Activated T-helper 17 cell treated with anti-CD3 and anti-CD28 coated beads, Interleukin-2, amount 50 U/mL, for 72 hours (primary cell): ENCODE results near the gene SET. TPM values are rescaled to one million over a fixed set of nuclear protein-coding genes. Genes with fewer than 3 reads are reported as not detected.

ENCODE experiments used
- ATAC-seq: fragments of 150-1000 bp; cut with Tn5 transposase; replicated peaks from 2 replicates; pipeline ENCODE4 v1.10.0; 2021; ENCODE audit warnings: mild to moderate bottlenecking, moderate library complexity
- H3K27ac Mint-ChIP-seq: one replicate; pipeline ENCODE4 v1.8.0; 2022; ENCODE audit warnings: mixed read lengths
- H3K27me3 Mint-ChIP-seq: one replicate; pipeline ENCODE4 v1.8.0; 2022; ENCODE audit warnings: mixed read lengths
- H3K36me3 Mint-ChIP-seq: one replicate; pipeline ENCODE4 v1.8.0; 2022; ENCODE audit warnings: low read depth, mild to moderate bottlenecking, mixed read lengths
- H3K4me1 Mint-ChIP-seq: one replicate; pipeline ENCODE4 v1.8.0; 2022; ENCODE audit warnings: mixed read lengths
- H3K4me3 Mint-ChIP-seq: one replicate; pipeline ENCODE4 v1.8.0; 2022; ENCODE audit warnings: mild to moderate bottlenecking, mixed read lengths
- H3K9me3 Mint-ChIP-seq: one replicate; pipeline ENCODE4 v1.8.0; 2022; ENCODE audit warnings: mixed read lengths
- total RNA-seq, 2 donors: library from RNA; stranded (reverse); gene quantifications; one replicate each; pipeline ENCODE4 v1.2.3, GENCODE V29; 2022

SET gene
- total RNA-seq, 2 donors from 2014 or later = 301 to 598 TPM

GRCh38 chr9:128701227-128701854 is 12.3 kb downstream of the SET start:
- no peak for ATAC-seq
- H3K27ac Mint-ChIP-seq = no peak overlapping the region
- H3K27me3 Mint-ChIP-seq = no peaks in the 10 kb centered on the region
- no peaks in the 10 kb centered on the region for H3K9me3 Mint-ChIP-seq
- peaks cover 9% of the 10 kb centered on the region for H3K36me3 Mint-ChIP-seq
- no peaks in the 10 kb centered on the region for H3K4me1 Mint-ChIP-seq
- peak overlapping the region; percentile 81 for H3K4me3 Mint-ChIP-seq

DNA sequence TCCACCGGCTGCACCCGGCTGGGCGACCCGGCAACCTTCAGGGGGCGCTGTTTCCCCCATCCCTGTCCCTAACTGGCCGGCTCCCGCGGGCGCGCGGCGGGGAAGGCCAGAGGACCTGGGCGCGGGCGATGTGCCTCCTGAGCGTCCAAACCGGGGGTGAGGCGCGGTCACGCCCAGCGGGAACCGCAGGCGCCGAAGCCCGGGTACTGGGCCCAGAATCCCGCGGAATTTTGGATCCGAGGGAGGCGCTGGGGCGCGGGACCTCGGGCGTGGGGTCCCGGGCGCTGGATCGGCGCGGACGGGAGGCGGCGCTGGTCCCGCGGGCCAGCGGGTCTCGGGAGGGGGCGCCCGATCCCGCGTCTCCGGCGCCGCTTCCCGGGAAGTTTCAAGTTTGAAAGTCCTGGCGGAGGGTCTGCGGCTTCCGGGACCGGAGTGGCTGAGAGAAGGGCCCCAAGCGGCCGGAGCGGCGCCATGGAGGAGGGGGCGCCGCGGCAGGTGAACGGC is 13.5 kb downstream of the SET start, which contains the start of gene PKN3:
Gene PKN3 (plus strand): TSS at position 59 of the 504 bp plus-strand sequence. CDS start 413 bp downstream, at position 472.
- peak within 1 kb of the TSS; percentile 81 for H3K4me3 Mint-ChIP-seq

GRCh38 chr9:128702949-128703615 is 14.1 kb downstream of the SET start:
- no peaks in the 10 kb centered on the region for H3K36me3 Mint-ChIP-seq
- H3K27me3 Mint-ChIP-seq = no peaks in the 10 kb centered on the region
- peak overlapping the region; percentile 76 for H3K4me3 Mint-ChIP-seq
- ATAC-seq = peak; percentile 45
- no peaks in the 10 kb centered on the region for H3K4me1 Mint-ChIP-seq
- H3K27ac Mint-ChIP-seq = no peak overlapping the region
- no peaks in the 10 kb centered on the region for H3K9me3 Mint-ChIP-seq

More for the DNA sequence above, 13.5 kb downstream of the SET start, which contains the start of gene PKN3:
- Mint-ChIP-seq H3K9me3 (no peaks in the 10 kb centered on the region), H3K4me1 (no peaks in the 10 kb centered on the region), H3K36me3 (no peaks in the 10 kb centered on the region), H3K27me3 (no peaks in the 10 kb centered on the region), H3K27ac (peak within 1 kb of the TSS; percentile 74)
- ATAC-seq = peak; percentile 93

GRCh38 chr9:128703616-128704355 is 14.8 kb downstream of the SET start:
- H3K9me3 Mint-ChIP-seq = no peaks in the 10 kb centered on the region
- H3K4me1 Mint-ChIP-seq = no peaks in the 10 kb centered on the region
- H3K4me3 Mint-ChIP-seq = peak overlapping the region; percentile 76
- no peaks in the 10 kb centered on the region for H3K27me3 Mint-ChIP-seq
- no peaks in the 10 kb centered on the region for H3K36me3 Mint-ChIP-seq
- H3K27ac Mint-ChIP-seq = no peak overlapping the region
- no peak for ATAC-seq

GRCh38 chr9:128704356-128704670 is 15.3 kb downstream of the SET start:
- no peaks in the 10 kb centered on the region for H3K27me3 Mint-ChIP-seq
- no peak for ATAC-seq
- H3K4me1 Mint-ChIP-seq = no peaks in the 10 kb centered on the region
- no peaks in the 10 kb centered on the region for H3K9me3 Mint-ChIP-seq
- H3K27ac Mint-ChIP-seq = no peak overlapping the region
- H3K4me3 Mint-ChIP-seq = peak overlapping the region; percentile 16
- no peaks in the 10 kb centered on the region for H3K36me3 Mint-ChIP-seq

DNA sequence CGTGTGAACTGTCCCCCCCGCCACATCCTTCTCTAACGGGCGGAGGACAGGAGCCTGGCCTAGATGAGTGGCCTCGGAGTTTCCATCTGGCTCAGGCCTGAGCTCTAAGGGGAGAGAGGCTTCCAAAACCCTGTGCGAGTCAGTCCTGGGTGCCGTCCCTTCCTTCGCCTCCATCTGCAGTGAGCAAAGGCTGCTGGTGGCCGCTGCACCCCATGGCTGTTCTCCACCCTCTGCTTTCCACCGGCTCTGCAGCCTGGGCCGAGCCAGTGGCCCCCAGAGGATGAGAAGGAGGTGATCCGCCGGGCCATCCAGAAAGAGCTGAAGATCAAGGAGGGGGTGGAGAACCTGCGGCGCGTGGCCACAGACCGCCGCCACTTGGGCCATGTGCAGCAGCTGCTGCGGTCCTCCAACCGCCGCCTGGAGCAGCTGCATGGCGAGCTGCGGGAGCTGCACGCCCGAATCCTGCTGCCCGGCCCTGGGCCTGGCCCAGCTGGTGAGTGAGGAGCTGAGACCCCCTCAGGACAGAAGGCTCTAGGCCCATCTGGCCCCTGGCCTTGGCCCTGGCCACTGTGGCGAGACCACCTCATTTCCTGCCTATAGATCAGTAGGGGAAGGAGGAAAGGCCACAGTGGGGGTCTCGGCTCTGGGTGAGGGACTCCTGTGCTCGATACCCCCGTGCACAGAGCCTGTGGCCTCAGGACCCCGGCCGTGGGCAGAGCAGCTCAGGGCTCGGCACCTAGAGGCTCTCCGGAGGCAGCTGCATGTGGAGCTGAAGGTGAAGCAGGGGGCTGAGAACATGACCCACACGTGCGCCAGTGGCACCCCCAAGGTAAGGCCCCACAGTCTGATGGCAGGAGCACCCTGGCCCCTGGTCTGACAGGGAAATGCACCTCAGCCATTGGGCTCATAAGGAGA is 16.3 kb downstream of the SET start:
- Mint-ChIP-seq H3K4me3 (no peak overlapping the region), H3K27ac (no peak overlapping the region), H3K4me1 (no peaks in the 10 kb centered on the region), H3K27me3 (no peaks in the 10 kb centered on the region), H3K36me3 (no peaks in the 10 kb centered on the region), H3K9me3 (no peaks in the 10 kb centered on the region)
- ATAC-seq = no peak

DNA sequence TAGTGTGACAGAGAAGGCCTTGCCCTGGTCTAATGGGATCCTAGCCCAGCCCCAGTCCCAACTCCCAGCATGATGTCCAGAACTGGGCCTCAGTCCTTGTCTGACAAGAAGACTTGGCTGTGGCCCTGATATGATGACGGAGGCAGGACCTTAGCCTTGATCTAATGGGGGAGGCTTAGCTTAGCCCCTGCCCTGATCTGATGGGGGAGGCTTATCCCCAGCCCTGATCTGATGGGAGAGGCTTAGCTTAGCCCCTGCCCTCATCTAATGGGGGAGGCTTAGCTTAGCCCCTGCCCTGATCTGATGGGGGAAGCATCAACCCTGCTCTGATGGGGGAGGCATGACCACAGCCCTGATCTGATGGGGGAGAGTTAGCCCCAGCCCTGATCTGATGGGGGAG is 17.0 kb downstream of the SET start:
- ATAC-seq = no peak
- H3K27me3 Mint-ChIP-seq = no peaks in the 10 kb centered on the region
- H3K36me3 Mint-ChIP-seq = no peaks in the 10 kb centered on the region
- H3K27ac Mint-ChIP-seq = peak overlapping the region; percentile 25
- H3K9me3 Mint-ChIP-seq = no peaks in the 10 kb centered on the region
- H3K4me3 Mint-ChIP-seq = no peak overlapping the region
- H3K4me1 Mint-ChIP-seq = no peaks in the 10 kb centered on the region

DNA sequence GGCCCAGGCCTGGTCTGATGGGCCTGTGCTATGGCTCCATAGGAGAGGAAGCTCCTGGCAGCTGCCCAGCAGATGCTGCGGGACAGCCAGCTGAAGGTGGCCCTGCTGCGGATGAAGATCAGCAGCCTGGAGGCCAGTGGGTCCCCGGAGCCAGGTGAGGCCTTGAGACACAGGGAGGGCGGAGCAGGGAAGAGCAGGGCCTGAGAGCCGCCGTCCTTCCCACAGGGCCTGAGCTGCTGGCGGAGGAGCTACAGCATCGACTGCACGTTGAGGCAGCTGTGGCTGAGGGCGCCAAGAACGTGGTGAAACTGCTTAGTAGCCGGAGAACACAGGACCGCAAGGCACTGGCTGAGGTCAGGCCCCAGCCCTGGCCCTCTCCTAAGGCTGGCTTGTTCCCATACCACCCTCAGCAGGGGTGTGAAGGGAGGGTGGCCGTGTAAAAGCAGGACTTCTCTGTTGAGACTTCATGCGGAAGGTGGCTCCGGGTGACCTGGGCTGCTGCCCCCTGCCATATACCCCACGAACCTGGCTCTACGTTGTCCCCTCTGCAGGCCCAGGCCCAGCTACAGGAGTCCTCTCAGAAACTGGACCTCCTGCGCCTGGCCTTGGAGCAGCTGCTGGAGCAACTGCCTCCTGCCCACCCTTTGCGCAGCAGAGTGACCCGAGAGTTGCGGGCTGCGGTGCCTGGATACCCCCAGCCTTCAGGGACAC is 17.8 kb downstream of the SET start:
- no peak for ATAC-seq
- Mint-ChIP-seq H3K4me1 (no peaks in the 10 kb centered on the region), H3K9me3 (no peaks in the 10 kb centered on the region), H3K36me3 (no peaks in the 10 kb centered on the region), H3K27ac (peak overlapping the region; percentile 25), H3K4me3 (no peak overlapping the region), H3K27me3 (no peaks in the 10 kb centered on the region)

DNA sequence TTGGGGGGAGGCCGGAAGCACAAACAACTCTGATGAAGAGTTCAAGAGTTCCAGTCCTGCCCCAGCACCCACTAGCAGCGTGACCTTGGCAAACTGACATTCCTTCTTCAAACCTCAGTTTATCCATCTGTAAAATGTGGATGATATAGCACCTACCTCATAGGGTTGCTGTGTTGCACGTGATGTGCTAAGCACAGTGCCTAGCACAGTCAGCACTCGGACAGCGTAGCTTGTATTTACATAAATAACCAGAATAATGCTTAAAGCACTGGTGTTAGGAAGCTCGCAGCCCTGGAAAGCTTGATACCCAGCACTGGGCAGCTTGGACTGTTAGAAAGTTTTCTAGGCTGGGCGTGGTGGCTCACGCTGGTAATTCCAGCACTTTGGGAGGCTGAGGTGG is 18.4 kb downstream of the SET start:
- ATAC-seq = no peak
- no peak overlapping the region for H3K4me3 Mint-ChIP-seq
- no peaks in the 10 kb centered on the region for H3K27me3 Mint-ChIP-seq
- no peaks in the 10 kb centered on the region for H3K36me3 Mint-ChIP-seq
- no peak overlapping the region for H3K27ac Mint-ChIP-seq
- no peaks in the 10 kb centered on the region for H3K9me3 Mint-ChIP-seq
- no peaks in the 10 kb centered on the region for H3K4me1 Mint-ChIP-seq

GRCh38 chr9:128712451-128713410 is 23.7 kb downstream of the SET start:
- Mint-ChIP-seq H3K9me3 (no peaks in the 10 kb centered on the region), H3K36me3 (no peaks in the 10 kb centered on the region), H3K4me1 (no peaks in the 10 kb centered on the region), H3K4me3 (no peak overlapping the region), H3K27ac (no peak overlapping the region), H3K27me3 (no peaks in the 10 kb centered on the region)
- ATAC-seq = no peak

- no peak for ATAC-seq
- no peaks in the 10 kb centered on the region for H3K27me3 Mint-ChIP-seq
Observed at GRCh38 chr9:128713411-128713780, 24.4 kb downstream of the SET start.

DNA sequence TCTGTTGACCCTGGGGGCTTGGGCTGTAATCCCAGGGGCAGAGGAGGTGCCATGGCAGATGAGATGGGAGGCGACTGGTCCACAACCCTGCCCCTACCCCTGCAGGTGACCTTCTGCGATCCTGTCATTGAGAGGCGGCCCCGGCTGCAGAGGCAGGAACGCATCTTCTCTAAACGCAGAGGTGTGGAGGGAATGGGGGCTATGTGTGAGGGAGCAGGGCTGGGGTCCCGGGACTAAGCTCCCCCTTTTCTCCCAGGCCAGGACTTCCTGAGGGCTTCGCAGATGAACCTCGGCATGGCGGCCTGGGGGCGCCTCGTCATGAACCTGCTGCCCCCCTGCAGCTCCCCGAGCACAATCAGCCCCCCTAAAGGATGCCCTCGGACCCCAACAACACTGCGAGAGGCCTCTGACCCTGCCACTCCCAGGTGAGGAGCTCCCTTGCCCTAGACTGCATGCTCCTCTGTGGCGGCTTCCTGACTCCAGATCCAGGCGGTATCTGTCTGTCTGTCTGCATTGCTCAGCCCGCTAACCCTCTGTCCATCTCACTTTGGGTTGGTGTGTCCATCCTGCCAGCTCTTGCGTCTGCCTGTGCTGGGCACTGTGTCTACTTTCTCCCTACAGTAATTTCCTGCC is 25.0 kb downstream of the SET start:
- H3K36me3 Mint-ChIP-seq = no peaks in the 10 kb centered on the region
- ATAC-seq = no peak
- no peaks in the 10 kb centered on the region for H3K4me1 Mint-ChIP-seq
- H3K4me3 Mint-ChIP-seq = no peak overlapping the region
- no peaks in the 10 kb centered on the region for H3K9me3 Mint-ChIP-seq
- H3K27me3 Mint-ChIP-seq = no peaks in the 10 kb centered on the region
- H3K27ac Mint-ChIP-seq = no peak overlapping the region

More at GRCh38 chr9:128713411-128713780, 24.4 kb downstream of the SET start:
- no peak overlapping the region for H3K4me3 Mint-ChIP-seq
- H3K27ac Mint-ChIP-seq = no peak overlapping the region
- H3K9me3 Mint-ChIP-seq = no peaks in the 10 kb centered on the region
- H3K4me1 Mint-ChIP-seq = no peaks in the 10 kb centered on the region
- H3K36me3 Mint-ChIP-seq = no peaks in the 10 kb centered on the region
